SK-N-MC (cell line): ENCODE measurements around the gene RNF135.

Source experiments
- EZH2 ChIP-seq: fragments of 200-600 bp; sonication (generic); IDR thresholded peaks from one replicate; pipeline ENCODE4 v1.6.1; 2017; ENCODE audit warnings: antibody characterized with exemption
- POLR2AphosphoS5 ChIP-seq: IDR thresholded peaks from 2 replicates; pipeline ENCODE4 v1.6.1; 2012; ENCODE audit warnings: mild to moderate bottlenecking, low read depth, low read length, borderline replicate concordance

- TF ChIP-seq POLR2AphosphoS5 (no peak), EZH2 (no peak)
These were observed 24.5 kb downstream of the RNF135 start for GRCh38 chr17:30995347-30995746.
